K562 (cell line): ENCODE data around the gene ENTREP1. TPM values are rescaled to one million over a fixed set of nuclear protein-coding genes. Genes with fewer than 3 reads are reported as not detected.

Experiments
- ATAC-seq: fragments of 200-7000 bp; cut with Tn5 transposase; 3 replicates; pipeline ENCODE4 v1.9.1; 2020; ENCODE audit warnings: moderate library complexity
- BruUV-seq: library from RNA; stranded (reverse); fragments of 400-500 nt; replicated peaks from 2 replicates; lab custom pipeline; 2021; lab: Mats Ljungman, UMichigan
- CTCF ChIA-PET: fragments of 300-600 bp; formaldehyde crosslinking; extraction: SDS; loops from one replicate; lab custom pipeline; 2021; ENCODE audit warnings: low intra/inter-chr PET ratio; lab: Yijun Ruan, JAX
- POLR2A ChIA-PET: fragments of 300-600, 350-650 bp; sonication (Branson Sonifier 250); formaldehyde crosslinking; extraction: SDS; loops from one replicate; lab custom pipeline; 2021; ENCODE audit warnings: antibody characterized with exemption, inconsistent platforms; lab: Yijun Ruan, JAX
- DNase-seq, 4 experiments: peaks; one replicate each; pipeline versions ENCODE4 v3.0.0 to v3.0.0-alpha.2; 2011 to 2018; ENCODE audit warnings: low spot score in 3 of 4, mixed read lengths in 3 of 4; ENCODE audit errors: extremely low read depth in 1 of 4
- FAIRE-seq: peaks from 2 replicates; lab custom pipeline; 2011; peaks lifted over from hg19 to GRCh38; lab: Jason Lieb, UNC
- H2AFZ ChIP-seq: 2 replicates; pipeline ENCODE4 v1.6.0; 2011; ENCODE audit warnings: low read depth, low read length, control low read depth, inconsistent platforms
- H3K27ac ChIP-seq: fragments of 200-600 bp; 3 replicates; pipeline ENCODE4 v1.8.0; 2011; ENCODE audit warnings: low read depth, mild to moderate bottlenecking, control low read depth, inconsistent platforms, low read length, moderate library complexity, mixed read lengths; ENCODE audit errors: extremely low read depth
- H3K27me3 ChIP-seq, 2 experiments: fragments of 300-600 bp in 1 of 2; 2 replicates in 1 of 2; 3 replicates in 1 of 2; pipeline versions ENCODE4 v1.6.0 to v1.8.0; 2011; ENCODE audit warnings: inconsistent platforms in 2 of 2, low read length in 2 of 2, mild to moderate bottlenecking in 1 of 2, mixed read lengths in 1 of 2, moderate library complexity in 1 of 2; ENCODE audit not compliant: control insufficient read depth in 2 of 2, insufficient read depth in 2 of 2
- H3K36me3 ChIP-seq: fragments of 300-600 bp; 3 replicates; pipeline ENCODE4 v1.8.0; 2011; ENCODE audit warnings: mild to moderate bottlenecking, low read length, inconsistent platforms; ENCODE audit not compliant: control insufficient read depth, insufficient read depth
- H3K4me1 ChIP-seq, 2 experiments: fragments of 200-600 bp in 1 of 2; replicated peaks in 1 of 2; 2 replicates in 1 of 2; 3 replicates in 1 of 2; pipeline versions ENCODE4 v1.5.1 to v1.8.0; 2011; ENCODE audit warnings: inconsistent platforms in 2 of 2, low read length in 2 of 2, mild to moderate bottlenecking in 1 of 2, mixed read lengths in 1 of 2, moderate library complexity in 1 of 2; ENCODE audit not compliant: control insufficient read depth in 2 of 2, insufficient read depth in 2 of 2
- H3K4me2 ChIP-seq: 2 replicates; pipeline ENCODE4 v1.6.1; 2011; ENCODE audit warnings: low read length, control low read depth, inconsistent platforms, mixed read lengths; ENCODE audit not compliant: insufficient read depth
- H3K4me3 ChIP-seq: fragments of 200-600 bp; sonication (generic), shearing (Covaris generic); 2 replicates; pipeline ENCODE4 v1.5.1; 2016; ENCODE audit warnings: control low read depth, inconsistent platforms
- H3K79me2 ChIP-seq: fragments of 200-600 bp; 3 replicates; pipeline ENCODE4 v1.8.0; 2011; ENCODE audit warnings: low read length, inconsistent platforms; ENCODE audit not compliant: control insufficient read depth, insufficient read depth
- H3K9ac ChIP-seq, 2 experiments: 2 replicates each; pipeline versions ENCODE4 v1.6.0 to v1.6.1; 2011; ENCODE audit warnings: low read depth in 2 of 2, low read length in 2 of 2, control low read depth in 1 of 2, inconsistent platforms in 1 of 2, mild to moderate bottlenecking in 1 of 2, mixed read lengths in 1 of 2; ENCODE audit not compliant: insufficient read depth in 1 of 2
- H3K9me1 ChIP-seq: one replicate; pipeline ENCODE4 v1.6.0; 2011; ENCODE audit warnings: inconsistent platforms, mild to moderate bottlenecking, low read length, moderate library complexity; ENCODE audit not compliant: control insufficient read depth, insufficient read depth
- H3K9me3 ChIP-seq: replicated peaks from 2 replicates; pipeline ENCODE4 v1.5.1; 2011; ENCODE audit warnings: low read depth, low read length, inconsistent platforms; ENCODE audit not compliant: control insufficient read depth, insufficient read depth
- H4K20me1 ChIP-seq: replicated peaks from 2 replicates; pipeline ENCODE4 v1.6.1; 2011; ENCODE audit warnings: low read length, inconsistent platforms, mixed read lengths; ENCODE audit not compliant: control insufficient read depth, insufficient read depth
- CBX1 ChIP-seq: sonication (generic); IDR thresholded peaks from 2 replicates; pipeline ENCODE4 v1.6.1; 2016; ENCODE audit warnings: antibody characterized with exemption, low read depth, mild to moderate bottlenecking
- HMGN3 ChIP-seq: IDR thresholded peaks from 2 replicates; pipeline ENCODE4 v1.6.1; 2011; ENCODE audit warnings: borderline replicate concordance, low read depth, mild to moderate bottlenecking, mixed read lengths, low read length; ENCODE audit not compliant: insufficient read length; ENCODE audit errors: extremely low read depth
- MLX ChIP-seq, 2 experiments: fragments of 450-650 bp in 1 of 2; sonication (generic) in 1 of 2; formaldehyde crosslinking; conservative IDR thresholded peaks; 2 replicates each; pipeline versions ENCODE4 v1.4.0 to v1.8.1; 2020 to 2022; ENCODE audit warnings: mild to moderate bottlenecking in 1 of 2, missing genetic modification reagents in 1 of 2
- NR3C1 ChIP-seq: sonication (generic); formaldehyde crosslinking; IDR thresholded peaks from 2 replicates; pipeline ENCODE4 v1.8.1; 2022; ENCODE audit warnings: missing genetic modification reagents
- PHB2 ChIP-seq: fragments of 450-650 bp; IDR thresholded peaks from 2 replicates; pipeline ENCODE4 v1.6.1; 2017; ENCODE audit warnings: low read depth
- WGBS: fragments of 100-300 bp; shearing (Covaris generic); methylation state at CpG from one replicate; pipeline ENCODE4 v1.1.6; 2016; ENCODE audit warnings: low coverage, mixed read lengths; ENCODE audit not compliant: insufficient coverage; ENCODE audit errors: missing lambda C conversion rate; 5-methylcytosine and 5-hydroxymethylcytosine counted together
- in situ Hi-C: fragments of 300-500 bp; cut with MboI; formaldehyde crosslinking; loops from 4 replicates; pipeline ENCODE4 v1.15.0; 2018; ENCODE audit warnings: inconsistent platforms, mixed read lengths
- intact Hi-C: fragments of 100-400 bp; cut with micrococcal nuclease; formaldehyde crosslinking; loops from 2 replicates; pipeline ENCODE4 v1.14.2; 2022
- polyA plus RNA-seq, 8 experiments: library from polyadenylated mRNA; depleted of rRNA in 4 of 8; stranded (reverse) in 5 of 8; unstranded in 3 of 8; fragments of >200 nt; fragmentation: Nextera tagmentation in 2 of 8; fragmentation: Illumina TruSeq in 1 of 8; extraction: Ambion mirVana in 2 of 8; extraction: Trizol in 1 of 8; gene quantifications; 2 replicates each; pipeline versions ENCODE4 v1.2.1 to v1.2.3, GENCODE V29; 2011 to 2014; ENCODE audit warnings: inconsistent platforms in 1 of 8, missing spikeins in 1 of 8
- total RNA-seq, 7 experiments: library from RNA; depleted of rRNA in 6 of 7; stranded (reverse); fragments of >200 nt in 6 of 7; fragmentation: Illumina TruSeq in 2 of 7; extraction: Trizol in 2 of 7; gene quantifications; 2 replicates each; pipeline versions ENCODE4 v1.2.1 to v1.2.3, GENCODE V29; 2011 to 2021; ENCODE audit warnings: low replicate concordance in 1 of 7

ENTREP1 gene
- total and polyA plus RNA-seq, 9 of the 15 experiments (the other 6 are each of a cell fraction or from before 2014, with no cell fraction given): not detected

DNA sequence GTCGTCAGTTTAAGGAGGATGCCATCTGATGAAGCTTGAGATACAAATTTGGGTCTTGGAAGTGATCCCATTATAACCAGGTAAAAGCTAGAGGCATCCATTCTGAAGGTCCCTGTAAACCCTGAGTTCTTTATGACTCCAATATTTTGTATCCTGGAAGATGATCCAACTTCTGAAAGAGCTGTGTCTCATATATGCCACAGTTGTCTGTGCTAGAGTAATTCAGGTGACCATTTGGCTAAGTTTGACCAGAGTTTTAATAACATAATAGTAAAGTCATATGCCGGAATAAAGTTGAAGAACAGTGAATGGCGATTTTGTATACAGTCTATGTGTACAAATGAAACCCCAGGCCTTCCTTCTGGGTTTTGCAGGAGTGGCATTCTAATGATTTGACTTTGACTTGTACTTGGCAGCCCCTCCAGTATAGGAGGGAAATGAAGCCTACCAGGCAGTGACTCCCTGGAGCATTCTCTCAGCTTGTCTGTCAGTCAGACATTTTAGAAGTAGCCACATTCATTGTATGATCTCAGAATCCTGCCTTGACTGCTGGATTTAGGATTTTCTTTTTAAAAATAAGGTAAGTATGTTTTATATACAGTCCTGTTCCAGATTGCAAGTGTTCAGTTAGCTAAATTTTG lies 39.6 kb downstream of the ENTREP1 start:
- H3K79me2 ChIP-seq: no peaks in the 10 kb centered on the region
- TF ChIP-seq NR3C1 (CRISPR knock-in tag) (no peak), PHB2 (no peak), HMGN3 (no peak), CBX1 (no peak), MLX (CRISPR knock-in tag; conservative IDR thresholded peaks at IDR 0.05) (no peak)
- H2AFZ ChIP-seq: no peak overlapping the region
- no peak overlapping the region for H3K4me3 ChIP-seq
- H4K20me1 ChIP-seq: no peaks in the 10 kb centered on the region
- no peaks in the 10 kb centered on the region for H3K9me1 ChIP-seq
- no peak for FAIRE-seq
- no peak overlapping the region for H3K4me2 ChIP-seq
- H3K27ac ChIP-seq: no peak overlapping the region
- H3K36me3 ChIP-seq: no peaks in the 10 kb centered on the region
- H3K9me3 ChIP-seq: no peaks in the 10 kb centered on the region
- ATAC-seq: no peak
- no TSS peak for BruUV-seq
- in situ Hi-C loops: no loop called here
- no peak overlapping the region for H3K9ac ChIP-seq
- H3K4me1 ChIP-seq: no peaks in the 10 kb centered on the region
- intact Hi-C loops: loop anchor here (10.0 kb wide), 1 partner anchor 100 kb away; no protein-coding TSS in a partner anchor
- POLR2A ChIA-PET: interaction anchor here (0.7 kb wide), 2 partner anchors 14 to 23 kb away, joined by 3 read pairs; no protein-coding TSS in a partner anchor
- WGBS: 4% methylated on average over 3 of the region's 3 CpGs
- CTCF ChIA-PET: no interaction called here
- H3K27me3 ChIP-seq: no peaks in the 10 kb centered on the region
- DNase-seq: no peak
